HepG2 (cell line): ENCODE results near the gene DOK7. TPM values are rescaled to one million over a fixed set of nuclear protein-coding genes. Genes with fewer than 3 reads are reported as not detected.

Experiments used
- CCAR2 ChIP-seq: fragments of 200-400 bp; formaldehyde crosslinking; optimal IDR thresholded peaks from 2 replicates; pipeline ENCODE3; 2018; ENCODE audit warnings: low read depth, mild to moderate bottlenecking, low read length, moderate library complexity
- ELF1 ChIP-seq: sonication (generic); formaldehyde crosslinking; IDR thresholded peaks from 2 replicates; pipeline ENCODE4 v1.4.0; 2020; ENCODE audit warnings: missing genetic modification reagents
- IKZF4 ChIP-seq: sonication (generic); formaldehyde crosslinking; IDR thresholded peaks from 2 replicates; pipeline ENCODE4 v1.5.1; 2020; ENCODE audit warnings: borderline replicate concordance, mild to moderate bottlenecking, low read depth, missing genetic modification reagents; ENCODE audit errors: not compliant biosample characterization
- NKX3-1 ChIP-seq: sonication (generic); formaldehyde crosslinking; IDR thresholded peaks from 2 replicates; pipeline ENCODE4 v1.5.0; 2020; ENCODE audit warnings: missing genetic modification reagents
- PHF20 ChIP-seq: sonication (generic); formaldehyde crosslinking; IDR thresholded peaks from 2 replicates; pipeline ENCODE4 v1.5.0; 2020; ENCODE audit warnings: mild to moderate bottlenecking, missing genetic modification reagents
- SP5 ChIP-seq: IDR thresholded peaks from 2 replicates; pipeline ENCODE4 v1.6.1; 2016; ENCODE audit warnings: low read depth, borderline replicate concordance
- TMF1 ChIP-seq: sonication (generic); formaldehyde crosslinking; IDR thresholded peaks from 2 replicates; pipeline ENCODE4 v1.8.1; 2022; ENCODE audit warnings: low read depth, missing genetic modification reagents
- ZBTB14 ChIP-seq: sonication (generic); formaldehyde crosslinking; IDR thresholded peaks from 2 replicates; pipeline ENCODE4 v1.4.0; 2020; ENCODE audit warnings: missing genetic modification reagents
- ZBTB40 ChIP-seq, 2 experiments: fragments of 450-650 bp in 1 of 2; sonication (generic) in 1 of 2; formaldehyde crosslinking in 1 of 2; IDR thresholded peaks; 2 replicates each; pipeline versions ENCODE4 v1.6.1 to v1.8.0; 2016 to 2022; ENCODE audit warnings: antibody characterized with exemption in 1 of 2, mild to moderate bottlenecking in 1 of 2, missing genetic modification reagents in 1 of 2
- ZBTB7A ChIP-seq: sonication (generic); formaldehyde crosslinking; IDR thresholded peaks from 2 replicates; pipeline ENCODE4 v1.8.0; 2022; ENCODE audit warnings: mild to moderate bottlenecking, missing genetic modification reagents
- ZNF253 ChIP-seq: sonication (generic); formaldehyde crosslinking; IDR thresholded peaks from 2 replicates; pipeline ENCODE4 v1.8.0; 2022; ENCODE audit warnings: mild to moderate bottlenecking, missing genetic modification reagents, borderline replicate concordance
- ZNF598 ChIP-seq: sonication (generic); formaldehyde crosslinking; IDR thresholded peaks from 2 replicates; pipeline ENCODE4 v1.5.1; 2020; ENCODE audit warnings: mild to moderate bottlenecking, missing genetic modification reagents, borderline replicate concordance
- ZNF713 ChIP-seq: sonication (generic); formaldehyde crosslinking; IDR thresholded peaks from 2 replicates; pipeline ENCODE4 v1.4.0; 2020; ENCODE audit warnings: mild to moderate bottlenecking, missing genetic modification reagents
- polyA plus RNA-seq, 8 experiments: library from polyadenylated mRNA; depleted of rRNA in 3 of 8; stranded (reverse) in 7 of 8; unstranded in 1 of 8; fragments of >200 nt; fragmentation: Illumina TruSeq in 4 of 8; extraction: Trizol in 4 of 8; gene quantifications; 2 replicates each; pipeline versions ENCODE4 v1.2.1 to v1.2.3, GENCODE V29; 2011 to 2016; ENCODE audit warnings: low read depth in 4 of 8, missing spikeins in 1 of 8, mixed read lengths in 1 of 8; ENCODE audit not compliant: insufficient read depth in 1 of 8
- total RNA-seq, 5 experiments: library from RNA; depleted of rRNA; stranded (reverse); fragments of >200 nt; fragmentation: Illumina TruSeq; extraction: Trizol; gene quantifications; 2 replicates each; pipeline ENCODE4 v1.2.3, GENCODE V29; 2016; ENCODE audit warnings: low read depth in 1 of 5
- TF ChIP-seq, protein P1 (sequence below): sonication (generic); formaldehyde crosslinking; IDR thresholded peaks from 2 replicates; pipeline ENCODE4 v1.5.1; 2020; ENCODE audit warnings: mild to moderate bottlenecking, missing genetic modification reagents, moderate library complexity

The DOK7 gene
- total and polyA plus RNA-seq, 2 of the 13 experiments (the other 11 are each of a cell fraction or from before 2014, with no cell fraction given), result 0.03 to 0.07 TPM

- TF ChIP-seq ZBTB40 (IDR thresholded peaks at IDR 0.05) (no peak), ZBTB40 (CRISPR knock-in tag; IDR thresholded peaks at IDR 0.05) (no peak), ZNF598 (no peak), CCAR2 (no peak), SP5 (no peak), IKZF4 (CRISPR knock-in tag) (no peak), PHF20 (no peak), ZNF253 (CRISPR knock-in tag) (no peak), ZBTB14 (CRISPR knock-in tag) (no peak), ELF1 (CRISPR knock-in tag) (no peak), ZBTB7A (CRISPR knock-in tag) (no peak), ZNF713 (CRISPR knock-in tag) (no peak), TMF1 (CRISPR knock-in tag) (no peak), NKX3-1 (no peak)
- TF ChIP-seq, protein P1, sequence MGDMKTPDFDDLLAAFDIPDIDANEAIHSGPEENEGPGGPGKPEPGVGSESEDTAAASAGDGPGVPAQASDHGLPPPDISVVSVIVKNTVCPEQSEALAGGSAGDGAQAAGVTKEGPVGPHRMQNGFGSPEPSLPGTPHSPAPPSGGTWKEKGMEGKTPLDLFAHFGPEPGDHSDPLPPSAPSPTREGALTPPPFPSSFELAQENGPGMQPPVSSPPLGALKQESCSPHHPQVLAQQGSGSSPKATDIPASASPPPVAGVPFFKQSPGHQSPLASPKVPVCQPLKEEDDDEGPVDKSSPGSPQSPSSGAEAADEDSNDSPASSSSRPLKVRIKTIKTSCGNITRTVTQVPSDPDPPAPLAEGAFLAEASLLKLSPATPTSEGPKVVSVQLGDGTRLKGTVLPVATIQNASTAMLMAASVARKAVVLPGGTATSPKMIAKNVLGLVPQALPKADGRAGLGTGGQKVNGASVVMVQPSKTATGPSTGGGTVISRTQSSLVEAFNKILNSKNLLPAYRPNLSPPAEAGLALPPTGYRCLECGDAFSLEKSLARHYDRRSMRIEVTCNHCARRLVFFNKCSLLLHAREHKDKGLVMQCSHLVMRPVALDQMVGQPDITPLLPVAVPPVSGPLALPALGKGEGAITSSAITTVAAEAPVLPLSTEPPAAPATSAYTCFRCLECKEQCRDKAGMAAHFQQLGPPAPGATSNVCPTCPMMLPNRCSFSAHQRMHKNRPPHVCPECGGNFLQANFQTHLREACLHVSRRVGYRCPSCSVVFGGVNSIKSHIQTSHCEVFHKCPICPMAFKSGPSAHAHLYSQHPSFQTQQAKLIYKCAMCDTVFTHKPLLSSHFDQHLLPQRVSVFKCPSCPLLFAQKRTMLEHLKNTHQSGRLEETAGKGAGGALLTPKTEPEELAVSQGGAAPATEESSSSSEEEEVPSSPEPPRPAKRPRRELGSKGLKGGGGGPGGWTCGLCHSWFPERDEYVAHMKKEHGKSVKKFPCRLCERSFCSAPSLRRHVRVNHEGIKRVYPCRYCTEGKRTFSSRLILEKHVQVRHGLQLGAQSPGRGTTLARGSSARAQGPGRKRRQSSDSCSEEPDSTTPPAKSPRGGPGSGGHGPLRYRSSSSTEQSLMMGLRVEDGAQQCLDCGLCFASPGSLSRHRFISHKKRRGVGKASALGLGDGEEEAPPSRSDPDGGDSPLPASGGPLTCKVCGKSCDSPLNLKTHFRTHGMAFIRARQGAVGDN (CRISPR knock-in tag), result no peak
These were observed 42.1 kb upstream of the DOK7 start (continued) for GRCh38 chr4:3420956-3421355.
